Transverse colon (tissue), 4 donors: ENCODE results near the gene GALNT17. TPM values are rescaled to one million over a fixed set of nuclear protein-coding genes. Genes with fewer than 3 reads are reported as not detected.

Experiments used
- DNase-seq: peaks from one replicate; pipeline ENCODE4 v3.0.0-alpha.2; 2019
- H3K27ac ChIP-seq, 4 donors: fragments of 200-600 bp; sonication (generic); 2 replicates each; pipeline ENCODE4 v1.5.1; 2016 to 2018; ENCODE audit warnings: inconsistent platforms in 4 of 4
- H3K27me3 ChIP-seq: fragments of 200-600 bp; sonication (generic); 2 replicates; pipeline ENCODE4 v1.5.1; 2017; ENCODE audit warnings: inconsistent platforms
- H3K36me3 ChIP-seq, 4 donors: fragments of 200-600 bp; sonication (generic); 2 replicates each; pipeline ENCODE4 v1.5.1; 2017 to 2019; ENCODE audit warnings: inconsistent platforms in 4 of 4
- H3K4me1 ChIP-seq, 4 donors: fragments of 200-600 bp; sonication (generic); 2 replicates each; pipeline ENCODE4 v1.5.1; 2017 to 2020; ENCODE audit warnings: inconsistent platforms in 4 of 4
- H3K4me3 ChIP-seq, 4 donors: fragments of 200-600 bp; sonication (generic); 1 replicate in 1 of 4; 2 replicates in 3 of 4; pipeline versions ENCODE4 v1.5.1 to v1.6.1; 2017 to 2019; ENCODE audit warnings: inconsistent platforms in 4 of 4
- H3K9me3 ChIP-seq, 2 donors: fragments of 200-600 bp; sonication (generic); 2 replicates each; pipeline ENCODE4 v1.5.1; 2017 to 2019; ENCODE audit warnings: inconsistent platforms in 2 of 2
- CTCF ChIP-seq, 5 experiments: fragments of 200-600 bp in 3 of 5; fragments of 450-650 bp in 2 of 5; sonication (generic) in 3 of 5; IDR thresholded peaks; 1 replicate in 2 of 5; 2 replicates in 3 of 5; pipeline ENCODE4 v1.5.1; 2016 to 2017; ENCODE audit warnings: antibody characterized with exemption in 5 of 5, inconsistent platforms in 3 of 5, mild to moderate bottlenecking in 2 of 5, moderate library complexity in 1 of 5
- EP300 ChIP-seq: sonication (generic); formaldehyde crosslinking; IDR thresholded peaks from one replicate; pipeline ENCODE4 v1.6.1; 2017; ENCODE audit warnings: antibody characterized with exemption, low read depth
- POLR2A ChIP-seq: fragments of 450-650 bp; IDR thresholded peaks from one replicate; pipeline ENCODE4 v1.6.1; 2016; ENCODE audit warnings: antibody characterized with exemption, mild to moderate bottlenecking, moderate library complexity
- POLR2AphosphoS5 ChIP-seq, 3 donors: sonication (generic); formaldehyde crosslinking; IDR thresholded peaks; one replicate each; pipeline ENCODE4 v1.6.1; 2016; ENCODE audit warnings: antibody characterized with exemption in 3 of 3
- WGBS, 2 donors: methylation state at CpG; one replicate each; pipeline ENCODE4 v1.1.5; 2018; ENCODE audit warnings: low coverage in 1 of 2; 5-methylcytosine and 5-hydroxymethylcytosine counted together
- in situ Hi-C, 4 donors: fragments of 200-750 bp; cut with MboI; loops; one replicate each; pipeline versions ENCODE4 v1.15.0 to v1.15.1; 2017; ENCODE audit warnings: low sequenced_read_pairs in 3 of 4, low pct_ligation_motif_present in 1 of 4, low pct_unique_long_range_greater_than_20kb in 1 of 4
- intact Hi-C: fragments of 100-400 bp; cut with DNase I; formaldehyde crosslinking; loops from one replicate; pipeline ENCODE4 v1.15.1; 2023; ENCODE audit warnings: low total_unique reads
- total RNA-seq, 4 donors: library from RNA; depleted of rRNA; stranded (reverse); fragments of >200 nt; gene quantifications; one replicate each; pipeline ENCODE4 v1.1.0, GENCODE V29; 2016

The GALNT17 gene
- total RNA-seq, 4 donors from 2014 or later = 2.6 to 6.6 (median 5.7) TPM

GRCh38 chr7:71135663-71136062 is 3.7 kb downstream of the GALNT17 start:
- Histone ChIP-seq H3K27me3 (peaks cover 24% of the 10 kb centered on the region), H3K36me3 (no peaks in the 10 kb centered on the region), H3K4me3 (no peak overlapping the region), H3K27ac (no peak overlapping the region), H3K4me1 (no peaks in the 10 kb centered on the region), H3K9me3 (no peaks in the 10 kb centered on the region)
- 47% methylated on average over 4 of the region's 4 CpGs; no CpG with 5 or more reads in 1 of the 2 donors for WGBS, 2 donors
- no peak for TF ChIP-seq POLR2AphosphoS5 (IDR thresholded peaks at IDR 0.05)
- TF ChIP-seq EP300 = no peak
- TF ChIP-seq POLR2A = no peak
- TF ChIP-seq CTCF (IDR thresholded peaks at IDR 0.05) = no peak
- in situ Hi-C loops (no loop called here), intact Hi-C loops (no loop called here)
- no peak for DNase-seq

DNA sequence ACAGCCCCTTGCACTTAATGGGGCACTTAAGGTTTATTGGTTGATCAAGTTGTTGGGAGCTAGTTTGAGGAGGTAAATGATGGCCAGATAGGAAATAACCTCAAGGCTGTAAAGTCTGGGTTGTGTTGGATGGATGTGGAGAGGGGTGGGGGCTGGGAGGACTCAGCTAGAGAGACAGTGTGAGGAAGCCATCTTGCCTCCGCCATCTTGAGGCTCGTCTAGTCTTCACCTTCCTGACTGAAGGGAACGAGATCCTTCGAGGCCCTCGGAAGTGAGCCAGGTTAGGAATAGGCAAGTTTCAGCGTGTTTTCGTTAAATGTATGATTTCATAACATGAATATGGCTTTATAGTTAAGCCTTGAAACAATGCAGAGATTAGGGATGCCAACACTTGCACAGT is 5.5 kb downstream of the GALNT17 start:
- in situ Hi-C loops (no loop called here), intact Hi-C loops (no loop called here)
- H3K27me3 ChIP-seq = peaks cover 9% of the 10 kb centered on the region
- no peaks in the 10 kb centered on the region for H3K4me1 ChIP-seq
- no peak overlapping the region for H3K27ac ChIP-seq
- no peak for DNase-seq
- no peaks in the 10 kb centered on the region for H3K9me3 ChIP-seq
- no peak overlapping the region for H3K4me3 ChIP-seq
- TF ChIP-seq POLR2A (no peak), EP300 (no peak), POLR2AphosphoS5 (IDR thresholded peaks at IDR 0.05) (no peak), CTCF (IDR thresholded peaks at IDR 0.05) (no peak)
- H3K36me3 ChIP-seq = no peaks in the 10 kb centered on the region
- 89 to 93% methylated on average over 6 to 7 of the region's 7 CpGs for WGBS, 2 donors

DNA sequence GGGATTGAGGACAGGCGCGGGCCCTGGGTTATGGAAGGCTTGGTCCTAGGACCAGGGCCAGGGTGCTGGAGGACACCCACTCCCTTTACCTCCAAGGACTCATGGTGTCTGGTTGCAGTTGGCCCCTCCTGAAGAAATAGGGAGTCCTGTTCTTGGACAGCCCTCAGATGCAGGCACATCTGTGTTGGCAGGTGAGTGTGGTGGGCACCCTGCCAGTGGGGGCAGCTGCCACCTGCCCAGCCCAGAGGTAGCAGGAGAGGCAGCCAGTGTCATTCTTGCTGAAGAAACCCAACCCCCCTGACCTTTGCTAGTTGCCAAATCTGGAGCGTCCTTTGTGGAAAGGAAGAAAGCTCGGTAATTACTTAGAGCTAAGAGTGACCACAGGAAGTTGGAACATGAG is 8.3 kb downstream of the GALNT17 start:
- Histone ChIP-seq H3K4me3 (no peak overlapping the region), H3K4me1 (no peaks in the 10 kb centered on the region), H3K9me3 (no peaks in the 10 kb centered on the region), H3K36me3 (no peaks in the 10 kb centered on the region), H3K27me3 (no peaks in the 10 kb centered on the region), H3K27ac (no peak overlapping the region)
- intact Hi-C loops = no loop called here
- in situ Hi-C loops = no loop called here
- 78% methylated on average over 4 of the region's 4 CpGs; no CpG with 5 or more reads in 1 of the 2 donors for WGBS, 2 donors
- DNase-seq = no peak
- TF ChIP-seq CTCF (IDR thresholded peaks at IDR 0.05) (no peak), POLR2A (no peak), EP300 (no peak), POLR2AphosphoS5 (IDR thresholded peaks at IDR 0.05) (no peak)

GRCh38 chr7:71144963-71145362 is 13.0 kb downstream of the GALNT17 start:
- Histone ChIP-seq H3K27ac (no peak overlapping the region), H3K36me3 (no peaks in the 10 kb centered on the region), H3K4me1 (no peaks in the 10 kb centered on the region), H3K9me3 (peaks cover 0 to 3% of the 10 kb centered on the region in 2 donors), H3K4me3 (no peak overlapping the region), H3K27me3 (no peaks in the 10 kb centered on the region)
- no peak for DNase-seq
- in situ Hi-C loops = no loop called here
- intact Hi-C loops = no loop called here
- TF ChIP-seq POLR2AphosphoS5 (IDR thresholded peaks at IDR 0.05) = no peak
- no peak for TF ChIP-seq EP300
- no peak for TF ChIP-seq CTCF (IDR thresholded peaks at IDR 0.05)
- TF ChIP-seq POLR2A = no peak
- WGBS, 2 donors = 75% methylated on average over 6 of the region's 6 CpGs; no CpG with 5 or more reads in 1 of the 2 donors
